Panc1 (cell line): ENCODE data around the gene TARS2.

ENCODE experiments used
- CTCF ChIP-seq: fragments of 450-650 bp; IDR thresholded peaks from 2 replicates; pipeline ENCODE4 v1.5.1; 2017; ENCODE audit warnings: mild to moderate bottlenecking
- POLR2AphosphoS5 ChIP-seq: IDR thresholded peaks from 2 replicates; pipeline ENCODE4 v1.6.1; 2012; ENCODE audit warnings: mild to moderate bottlenecking, low read depth, low read length, moderate library complexity
- REST ChIP-seq, 2 experiments: IDR thresholded peaks; 2 replicates each; pipeline ENCODE4 v1.6.1; 2011 to 2012; ENCODE audit warnings: low read depth in 2 of 2, control low read depth in 1 of 2, low read length in 1 of 2, mild to moderate bottlenecking in 1 of 2, moderate library complexity in 1 of 2; ENCODE audit not compliant: insufficient read depth in 1 of 2
- SIN3A ChIP-seq: IDR thresholded peaks from 2 replicates; pipeline ENCODE4 v1.6.1; 2012; ENCODE audit warnings: low read depth, mild to moderate bottlenecking, low read length, moderate library complexity, borderline replicate concordance; ENCODE audit not compliant: insufficient read depth

- TF ChIP-seq CTCF = no peak
- TF ChIP-seq REST (IDR thresholded peaks at IDR 0.05; ENCODE audit: insufficient read depth in 1 of 2, low read depth in 2 of 2, low read length in 1 of 2) = no peak
- no peak for TF ChIP-seq POLR2AphosphoS5
- TF ChIP-seq SIN3A = no peak
Measured at GRCh38 chr1:150555198-150555970, 68.2 kb downstream of the TARS2 start.
